Gastroesophageal sphincter (tissue), 3 donors: ENCODE measurements around the gene TMEM163.

Experiments used
- CTCF ChIP-seq, 4 experiments: fragments of 200-600 bp in 2 of 4; fragments of 450-650 bp in 2 of 4; sonication (generic) in 1 of 4; IDR thresholded peaks; one replicate each; pipeline ENCODE4 v1.5.1; 2017 to 2019; ENCODE audit warnings: antibody characterized with exemption in 4 of 4, mild to moderate bottlenecking in 2 of 4, moderate library complexity in 2 of 4
- EP300 ChIP-seq: sonication (generic); formaldehyde crosslinking; IDR thresholded peaks from one replicate; pipeline ENCODE4 v1.6.1; 2017; ENCODE audit warnings: antibody characterized with exemption, mild to moderate bottlenecking

GRCh38 chr2:134482131-134482723, 236.6 kb downstream of the TMEM163 start:
- TF ChIP-seq EP300 (no peak), CTCF (IDR thresholded peaks at IDR 0.05) (no peak)
